Pancreas (tissue), 10 donors: ENCODE measurements around the gene AAK1. TPM values are rescaled to one million over a fixed set of nuclear protein-coding genes. Genes with fewer than 3 reads are reported as not detected.
"Not testable (repeated sequence)": the region's sequence is repeated elsewhere in the genome, so short reads cannot be mapped to it uniquely, and the experiment has no call there.

Source experiments
- ATAC-seq, 4 donors: fragments of 200-7000 bp; cut with Tn5 transposase; one replicate each; pipeline versions ENCODE4 v1.8.0 to v1.9.1; 2020; ENCODE audit warnings: mild to moderate bottlenecking in 4 of 4, moderate library complexity in 4 of 4
- DNase-seq, 6 donors: peaks; one replicate each; pipeline ENCODE4 v3.0.0-alpha.2; 2020
- FAIRE-seq: peaks from 2 replicates; lab custom pipeline; 2012; peaks lifted over from hg19 to GRCh38; lab: Jason Lieb, UNC
- H3K27ac ChIP-seq, 4 donors: fragments of 200-600 bp; sonication (generic); 1 replicate in 3 of 4; 2 replicates in 1 of 4; pipeline versions ENCODE4 v1.5.0 to v1.8.0; 2020
- H3K27me3 ChIP-seq, 4 donors: fragments of 200-600 bp; one replicate each; pipeline ENCODE4 v1.8.0; 2021
- H3K36me3 ChIP-seq, 3 donors: fragments of 200-600 bp; sonication (generic) in 1 of 3; one replicate each; pipeline versions ENCODE4 v1.5.0 to v1.8.0; 2020 to 2021
- H3K4me1 ChIP-seq, 3 donors: fragments of 200-600 bp; one replicate each; pipeline ENCODE4 v1.8.0; 2021
- H3K4me3 ChIP-seq, 4 donors: fragments of 200-600 bp; sonication (generic) in 2 of 4; one replicate each; pipeline versions ENCODE4 v1.5.0 to v1.8.0; 2020 to 2021
- H3K9me3 ChIP-seq, 4 donors: fragments of 200-600 bp; one replicate each; pipeline ENCODE4 v1.8.0; 2021
- CTCF ChIP-seq, 4 donors: fragments of 200-600 bp; sonication (generic) in 3 of 4; IDR thresholded peaks; one replicate each; pipeline versions ENCODE4 v1.5.0 to v1.8.0; 2021; ENCODE audit warnings: antibody characterized with exemption in 4 of 4
- WGBS, 2 donors: extraction: QIAGEN DNeasy Blood & Tissue Kit; methylation state at CpG; one replicate each; pipeline ENCODE4 v1.1.7; 2013; 5-methylcytosine and 5-hydroxymethylcytosine counted together
- intact Hi-C, 3 donors: fragments of 100-400 bp; cut with DNase I; formaldehyde crosslinking; loops; one replicate each; pipeline versions ENCODE4 v1.11.1 to v1.14.2; 2022
- polyA plus RNA-seq, 2 donors: library from polyadenylated mRNA; stranded (reverse); fragments of 200-250 nt; gene quantifications; one replicate each; pipeline ENCODE4 v1.2.3, GENCODE V29; 2013
- total RNA-seq, 6 donors: library from RNA; stranded (reverse); fragmentation: NEBNext Ultra II Directional in 4 of 6; extraction: Animal tissue kit (Norgen Biotek cat#: 25700) in 4 of 6; gene quantifications; one replicate each; pipeline versions ENCODE4 v1.2.1 to v1.2.4, GENCODE V29; 2021 to 2023
- donor health status: healthy with polysubstance abuse.
- donor health status: DM: no; HTN: no; CAD: no; lungs with moderate emphysema.
- donor health status: DM: no; HTN: no; CAD: no.
- donor health status: control.
- donor health status: control.
- donor health status: Bipolar disorder and iron deficiency.
- donor health status: DM: yes; HTN: yes; CAD: no.
- donor health status: DM: no; HTN: no; CAD: no.
- donor health status: DM: no; HTN: no; CAD: no.
- donor health status: DM: yes; HTN: yes; CAD: no.

Gene AAK1
- total and polyA plus RNA-seq, 8 donors, result 20.6 to 45.1 (median 32.5) TPM

GRCh38 chr2:69669666-69670065, 26.1 kb upstream of the AAK1 start:
- Histone ChIP-seq H3K4me1 (peaks cover 8 to 21% (median 17%) of the 10 kb centered on the region in 3 donors), H3K36me3 (no peaks in the 10 kb centered on the region), H3K9me3 (no peaks in the 10 kb centered on the region), H3K27me3 (no peaks in the 10 kb centered on the region), H3K4me3 (no peak overlapping the region), H3K27ac (peak overlapping the region in 2 of 4 donors; percentile 39 to 46)
- intact Hi-C loops, result no loop called here
- no peak for DNase-seq
- FAIRE-seq, result no peak
- no peak for TF ChIP-seq CTCF (IDR thresholded peaks at IDR 0.05)
- ATAC-seq, result no peak
- WGBS, 2 donors, result 45 to 51% methylated on average over 2 of the region's 2 CpGs

- peaks cover 5 to 17% (median 15%) of the 10 kb centered on the region in 3 donors for H3K4me1 ChIP-seq
- 86 to 95% methylated on average over 5 of the region's 5 CpGs for WGBS, 2 donors
- no peak for FAIRE-seq
- no peaks in the 10 kb centered on the region for H3K9me3 ChIP-seq
- intact Hi-C loops, result no loop called here
- no peaks in the 10 kb centered on the region for H3K27me3 ChIP-seq
- H3K36me3 ChIP-seq, result no peaks in the 10 kb centered on the region
- no peak overlapping the region for H3K4me3 ChIP-seq
- TF ChIP-seq CTCF (IDR thresholded peaks at IDR 0.05), result no peak
- no peak for ATAC-seq
- no peak for DNase-seq
- peak overlapping the region in 1 of 4 donors; percentile 50 for H3K27ac ChIP-seq
Observed at GRCh38 chr2:69668598-69668997, 25.1 kb upstream of the AAK1 start.

GRCh38 chr2:69667805-69668382, 24.4 kb upstream of the AAK1 start:
- ATAC-seq (peak; percentile 23 to 58 (median 36)), FAIRE-seq (no peak), DNase-seq (no peak)
- Histone ChIP-seq H3K4me3 (no peak overlapping the region), H3K9me3 (no peaks in the 10 kb centered on the region), H3K27me3 (no peaks in the 10 kb centered on the region), H3K27ac (peak overlapping the region in 2 of 4 donors; percentile 34 to 50), H3K4me1 (peaks cover 5 to 17% (median 15%) of the 10 kb centered on the region in 3 donors), H3K36me3 (no peaks in the 10 kb centered on the region)
- no peak for TF ChIP-seq CTCF (IDR thresholded peaks at IDR 0.05)
- WGBS, 2 donors, result 35 to 52% methylated on average over 7 of the region's 7 CpGs
- intact Hi-C loops, result no loop called here

GRCh38 chr2:69665152-69665551, 21.6 kb upstream of the AAK1 start:
- TF ChIP-seq CTCF (IDR thresholded peaks at IDR 0.05), result no peak
- Histone ChIP-seq H3K4me3 (no peak overlapping the region), H3K27me3 (no peaks in the 10 kb centered on the region), H3K9me3 (no peaks in the 10 kb centered on the region), H3K4me1 (peaks cover 5 to 19% (median 12%) of the 10 kb centered on the region in 3 donors), H3K36me3 (no peaks in the 10 kb centered on the region), H3K27ac (no peak overlapping the region)
- WGBS, 2 donors, result 92 to 95% methylated on average over 9 of the region's 9 CpGs
- intact Hi-C loops, result no loop called here
- DNase-seq (no peak), ATAC-seq (no peak), FAIRE-seq (no peak)

- intact Hi-C loops, result no loop called here
- WGBS, 2 donors, result 97% methylated on average over 3 of the region's 3 CpGs
- Histone ChIP-seq H3K9me3 (no peaks in the 10 kb centered on the region), H3K27me3 (no peaks in the 10 kb centered on the region), H3K4me3 (no peak overlapping the region), H3K4me1 (peaks cover 5 to 17% (median 13%) of the 10 kb centered on the region in 3 donors), H3K36me3 (no peaks in the 10 kb centered on the region), H3K27ac (peak overlapping the region in 1 of 4 donors; percentile 33)
- ATAC-seq, result no peak
- DNase-seq, result no peak
- no peak for FAIRE-seq
- no peak for TF ChIP-seq CTCF (IDR thresholded peaks at IDR 0.05)
Observed at GRCh38 chr2:69663860-69664259, 20.3 kb upstream of the AAK1 start.

GRCh38 chr2:69662547-69662946, 19.0 kb upstream of the AAK1 start:
- intact Hi-C loops, FAIRE-seq: not testable (repeated sequence)
- 43 to 78% methylated on average over 1 to 2 of the region's 2 CpGs for WGBS, 2 donors

More at GRCh38 chr2:69662547-69662946, 19.0 kb upstream of the AAK1 start:
- ATAC-seq, result peak; percentile 55 to 86 (median 82)
- DNase-seq, H3K36me3 ChIP-seq, H3K27me3 ChIP-seq, H3K9me3 ChIP-seq, H3K4me3 ChIP-seq, H3K4me1 ChIP-seq, H3K27ac ChIP-seq: not testable (repeated sequence)
